MM.1S (cell line): ENCODE measurements around the gene OR10H2.

Experiments
- CTCF ChIP-seq: fragments of 300-600 bp; sonication (generic); IDR thresholded peaks from 2 replicates; pipeline ENCODE4 v1.5.1; 2016; ENCODE audit warnings: antibody characterized with exemption, low read length, mixed read lengths
- EZH2 ChIP-seq: fragments of 300-600 bp; sonication (generic); optimal IDR thresholded peaks from 2 replicates; pipeline ENCODE3; 2017; ENCODE audit warnings: low read depth, mild to moderate bottlenecking, antibody characterized with exemption, low read length, mixed read lengths

- no peak for TF ChIP-seq CTCF
- no peak for TF ChIP-seq EZH2
These were observed 4.6 kb downstream of the OR10H2 start for GRCh38 chr19:15732388-15732787.
